Liver (tissue), 3 donors: ENCODE data around the gene PNPLA2.

Experiments
- ATF3 ChIP-seq: IDR thresholded peaks from 2 replicates; pipeline ENCODE4 v1.6.1; 2016; ENCODE audit warnings: antibody characterized with exemption
- CTCF ChIP-seq: fragments of 150-350 bp; IDR thresholded peaks from 2 replicates; pipeline ENCODE4 v1.5.1; 2017; ENCODE audit warnings: improper control_type of control experiment, low read depth, low read length; ENCODE audit not compliant: missing input control
- HNF4G ChIP-seq: IDR thresholded peaks from 2 replicates; pipeline ENCODE4 v1.6.1; 2016; ENCODE audit warnings: antibody characterized with exemption
- JUND ChIP-seq, 2 donors: IDR thresholded peaks; 2 replicates each; pipeline ENCODE4 v1.6.1; 2016; ENCODE audit warnings: antibody characterized with exemption in 2 of 2
- MAX ChIP-seq: IDR thresholded peaks from 2 replicates; pipeline ENCODE4 v1.6.1; 2016; ENCODE audit warnings: antibody characterized with exemption
- NR2F2 ChIP-seq: IDR thresholded peaks from 2 replicates; pipeline ENCODE4 v1.6.1; 2016; ENCODE audit warnings: antibody characterized with exemption
- REST ChIP-seq: IDR thresholded peaks from 2 replicates; pipeline ENCODE4 v1.6.1; 2016; ENCODE audit warnings: antibody characterized with exemption, mild to moderate bottlenecking
- TAF1 ChIP-seq: conservative IDR thresholded peaks from 2 replicates; pipeline ENCODE4 v1.6.1; 2016; ENCODE audit warnings: antibody characterized with exemption, mild to moderate bottlenecking
- YY1 ChIP-seq: IDR thresholded peaks from 2 replicates; pipeline ENCODE4 v1.6.1; 2016; ENCODE audit warnings: antibody characterized with exemption, mild to moderate bottlenecking
- ZBTB33 ChIP-seq: IDR thresholded peaks from 2 replicates; pipeline ENCODE4 v1.6.1; 2016; ENCODE audit warnings: antibody characterized with exemption
- donor health status: healthy.
- donor health status: healthy.

GRCh38 chr11:833114-833791 lies 14.5 kb downstream of the PNPLA2 start:
- TF ChIP-seq CTCF (no peak), REST (no peak), JUND (IDR thresholded peaks at IDR 0.05) (no peak), TAF1 (no peak), ZBTB33 (no peak), MAX (no peak), NR2F2 (no peak), HNF4G (no peak), ATF3 (no peak), YY1 (no peak)
